Heart right ventricle (tissue), 16 donors: ENCODE measurements around the gene DLG4. TPM values are rescaled to one million over a fixed set of nuclear protein-coding genes. Genes with fewer than 3 reads are reported as not detected.

Experiments used
- ATAC-seq, 8 donors: fragments of 200-7000 bp; cut with Tn5 transposase; one replicate each; pipeline ENCODE4 v1.9.1; 2020; ENCODE audit warnings: mild to moderate bottlenecking in 8 of 8, moderate library complexity in 8 of 8, moderate number of reproducible peaks in 1 of 8
- DNase-seq, 2 donors: peaks; one replicate each; pipeline ENCODE4 v3.0.0-alpha.2; 2020
- H3K27ac ChIP-seq, 10 donors: fragments of 200-600 bp; sonication (generic) in 2 of 10; one replicate each; pipeline versions ENCODE4 v1.5.0 to v1.8.0; 2020 to 2022; ENCODE audit warnings: mild to moderate bottlenecking in 3 of 10
- H3K27me3 ChIP-seq, 7 donors: fragments of 200-600 bp; one replicate each; pipeline ENCODE4 v1.8.0; 2021 to 2022; ENCODE audit warnings: mild to moderate bottlenecking in 2 of 7
- H3K36me3 ChIP-seq, 9 donors: fragments of 200-600 bp; sonication (generic) in 1 of 9; one replicate each; pipeline versions ENCODE4 v1.5.0 to v1.8.0; 2020 to 2022; ENCODE audit warnings: mild to moderate bottlenecking in 2 of 9
- H3K4me1 ChIP-seq, 9 donors: fragments of 200-600 bp; sonication (generic) in 1 of 9; one replicate each; pipeline versions ENCODE4 v1.5.0 to v1.8.0; 2020 to 2022; ENCODE audit warnings: mild to moderate bottlenecking in 4 of 9
- H3K4me3 ChIP-seq, 10 donors: fragments of 200-600 bp; sonication (generic) in 2 of 10; one replicate each; pipeline versions ENCODE4 v1.5.0 to v1.8.0; 2020 to 2022; ENCODE audit warnings: mild to moderate bottlenecking in 7 of 10, moderate library complexity in 2 of 10
- H3K9me3 ChIP-seq, 11 donors: fragments of 200-600 bp in 10 of 11; sonication (generic) in 2 of 11; one replicate each; pipeline versions ENCODE4 v1.5.0 to v1.8.0; 2013 to 2022; ENCODE audit warnings: mild to moderate bottlenecking in 2 of 11, control low read depth in 1 of 11, moderate library complexity in 1 of 11
- CTCF ChIP-seq, 9 donors: fragments of 200-600 bp; sonication (generic) in 2 of 9; IDR thresholded peaks; one replicate each; pipeline versions ENCODE4 v1.5.0 to v1.8.0; 2021 to 2022; ENCODE audit warnings: antibody characterized with exemption in 9 of 9, mild to moderate bottlenecking in 5 of 9, moderate library complexity in 1 of 9
- whole genome bisulfite sequencing, 2 donors: extraction: QIAGEN DNeasy Blood & Tissue Kit; methylation state at CpG; one replicate each; pipeline ENCODE4 v1.1.7; 2013; ENCODE audit warnings: inconsistent platforms in 1 of 2; 5-methylcytosine and 5-hydroxymethylcytosine counted together
- intact Hi-C, 10 donors: fragments of 100-400 bp; cut with DNase I; formaldehyde crosslinking; loops; one replicate each; pipeline versions ENCODE4 v1.11.1 to v1.14.2; 2022
- long read RNA-seq, 3 donors: library from polyadenylated mRNA; unstranded; transcript quantifications; one replicate each; pipeline ENCODE4 v2.0.0, GENCODE V29; 2020 to 2021
- polyA plus RNA-seq, 2 donors: library from polyadenylated mRNA; stranded (reverse); fragments of 200-250 nt; gene quantifications; one replicate each; pipeline ENCODE4 v1.2.3, GENCODE V29; 2013
- total RNA-seq, 10 donors: library from RNA; stranded (reverse); fragmentation: NEBNext Ultra II Directional in 3 of 10; extraction: Animal tissue kit (Norgen Biotek cat#: 25700) in 3 of 10; gene quantifications; one replicate each; pipeline versions ENCODE4 v1.2.1 to v1.2.4, GENCODE V29; 2021 to 2023
- donor health status: Arrhythmogenic right ventricular cardiomyopathy.
- donor health status: ischemic (EF 13 %, LVEDD 7.1; RV severe dilation, severe dysfunction).
- donor health status: healthy with polysubstance abuse.
- donor health status: DM: no; HTN: yes; CAD: no.
- donor health status: DM: no; HTN: no; CAD: no.
- donor health status: ischemic (EF 25% LVEDD 6.9; RV normal size, moderate dysfunction).
- donor health status: ischemic (EF 25% LVEDD 5.7; RV mildly dilated, moderate dysfunction).
- donor health status: healthy.
- donor health status: DM: yes; HTN: yes; CAD: no.
- donor health status: Ischemic cardiomyopathy.
- donor health status: ischemic (EF 35%, LVEDD 5.7; RV mildly dilated, moderate dysfunction).
- donor health status: nonischemic (EF 11% LVEDD 7.7; RV severe dilation, severe dysfunction).
- donor health status: DM: yes; HTN: yes; CAD: no.
- donor health status: PGD.
- donor health status: ischemic (EF 29% LVEDD 5.4; RV normal size, mild dysfunction).
- donor health status: nonischemic (EF 23%, LVEDD 6.1; RV moderate dilation, normal function).

Gene DLG4
- total RNA-seq (10 to 100 TPM; 13.0 to 22.1 (median 16.7) TPM), polyA plus RNA-seq (10 to 100 TPM in 1 of 2 donors, 1 to 10 TPM in 1; 5.4 to 27.8 TPM)
- long read RNA-seq, donor 1, partial matches to known transcripts = 0 of 7 reads
- long read RNA-seq, donor 1, other reads (novel, unspliced or antisense) = 5 of 7 reads
- long read RNA-seq, donor 2, partial matches to known transcripts = 0 of 17 reads
- long read RNA-seq, donor 2, other reads (novel, unspliced or antisense) = 17 of 17 reads
- long read RNA-seq, donor 3 = 0 reads

GRCh38 chr17:7219812-7220592, at the start of gene DLG4, which contains the start of gene ACADVL:
Gene DLG4 (minus strand): TSS chr17:7219836.
Gene ACADVL (plus strand): TSS chr17:7219938. CDS start chr17:7219985, 47 bp downstream.
- Histone ChIP-seq H3K9me3 (no peaks in the 10 kb centered on the region), H3K27ac (peak within 1 kb of the TSS; percentile 91 to 100 (median 98)), H3K36me3 (peaks cover 0 to 43% (median 11%) of the 10 kb centered on the region in 9 donors), H3K4me3 (peak within 1 kb of the TSS; percentile 63 to 99 (median 88)), H3K4me1 (peaks cover 16 to 86% (median 60%) of the 10 kb centered on the region in 9 donors), H3K27me3 (no peaks in the 10 kb centered on the region)
- 0% methylated on average over 55 to 63 of the region's 63 CpGs for WGBS, 2 donors
- peak; percentile 82 to 89 (median 86) for ATAC-seq
- no peak for TF ChIP-seq CTCF (IDR thresholded peaks at IDR 0.05)
- intact Hi-C loops = loop anchor here in 1 of 10 donors (2.0 kb wide), 1 partner anchor 19 kb away; the partner anchor contains the start of gene PHF23
- DNase-seq = peak; percentile 91 to 94

GRCh38 chr17:7266784-7267183, 47.1 kb upstream of the DLG4 start:
- no peak for ATAC-seq

GRCh38 chr17:7263801-7264078, 44.1 kb upstream of the DLG4 start:
- no peak for ATAC-seq
- Histone ChIP-seq H3K4me1 (peaks cover 7 to 39% (median 29%) of the 10 kb centered on the region in 9 donors), H3K4me3 (peak overlapping the region in 1 of 10 donors; percentile 51), H3K36me3 (peaks cover 0 to 11% (median 3%) of the 10 kb centered on the region in 9 donors), H3K27ac (no peak overlapping the region), H3K27me3 (peaks cover 14 to 64% (median 56%) of the 10 kb centered on the region in 7 donors), H3K9me3 (no peaks in the 10 kb centered on the region)
- intact Hi-C loops = loop anchor here in 1 of 10 donors (5.0 kb wide), 1 partner anchor 44 kb away; the partner anchor contains the start of gene EIF5A
- DNase-seq = no peak
- TF ChIP-seq CTCF (IDR thresholded peaks at IDR 0.05) = no peak
- WGBS, 2 donors = 54 to 62% methylated on average over 4 of the region's 4 CpGs

More at GRCh38 chr17:7266784-7267183, 47.1 kb upstream of the DLG4 start:
- Histone ChIP-seq H3K4me3 (no peak overlapping the region), H3K27ac (no peak overlapping the region), H3K9me3 (no peaks in the 10 kb centered on the region), H3K27me3 (peaks cover 11 to 61% (median 45%) of the 10 kb centered on the region in 7 donors), H3K36me3 (no peaks in the 10 kb centered on the region), H3K4me1 (peaks cover 2 to 20% (median 17%) of the 10 kb centered on the region in 9 donors)
- intact Hi-C loops = no loop called here
- WGBS, 2 donors = 57 to 68% methylated on average over 1 of the region's 1 CpG
- no peak for TF ChIP-seq CTCF (IDR thresholded peaks at IDR 0.05)
- no peak for DNase-seq
